Activated naive CD4-positive, alpha-beta T cell treated with anti-CD3 and anti-CD28 coated beads, Interleukin-2, amount 50 U/mL, for 72 hours (primary cell): ENCODE results near the gene SLC45A3. TPM values are rescaled to one million over a fixed set of nuclear protein-coding genes. Genes with fewer than 3 reads are reported as not detected.

ENCODE experiments used
- ATAC-seq, 2 donors: fragments of 150-1000 bp; cut with Tn5 transposase; 2 replicates each; pipeline ENCODE4 v1.10.0; 2021; ENCODE audit warnings: mild to moderate bottlenecking in 2 of 2, moderate library complexity in 2 of 2
- DNase-seq, 2 donors: peaks; one replicate each; pipeline ENCODE4 v3.0.0; 2021 to 2022; ENCODE audit warnings: low spot score in 2 of 2
- H3K27ac Mint-ChIP-seq, 2 donors: one replicate each; pipeline ENCODE4 v1.8.0; 2022; ENCODE audit warnings: mild to moderate bottlenecking in 2 of 2, mixed read lengths in 2 of 2
- H3K36me3 Mint-ChIP-seq, 2 donors: one replicate each; pipeline ENCODE4 v1.8.0; 2022; ENCODE audit warnings: mixed read lengths in 2 of 2
- H3K9me3 Mint-ChIP-seq, 2 donors: one replicate each; pipeline ENCODE4 v1.8.0; 2022; ENCODE audit warnings: mixed read lengths in 2 of 2
- total RNA-seq, 2 donors: library from RNA; stranded (reverse); gene quantifications; one replicate each; pipeline ENCODE4 v1.2.3, GENCODE V29; 2022

SLC45A3 gene
- total RNA-seq, 2 donors from 2014 or later = 0.57 to 1.1 TPM

- ATAC-seq (no peak), DNase-seq (no peak)
- Mint-ChIP-seq H3K9me3 (no peaks in the 10 kb centered on the region), H3K27ac (no peak overlapping the region), H3K36me3 (no peaks in the 10 kb centered on the region)
These were observed 1.8 kb downstream of the SLC45A3 start for GRCh38 chr1:205678286-205679111.

GRCh38 chr1:205677167-205677566 lies 3.1 kb downstream of the SLC45A3 start:
- Mint-ChIP-seq H3K36me3 (no peaks in the 10 kb centered on the region), H3K27ac (no peak overlapping the region), H3K9me3 (no peaks in the 10 kb centered on the region)
- DNase-seq (no peak), ATAC-seq (no peak)

GRCh38 chr1:205676597-205676996 lies 3.7 kb downstream of the SLC45A3 start:
- no peak for DNase-seq
- no peak for ATAC-seq
- no peaks in the 10 kb centered on the region for H3K9me3 Mint-ChIP-seq
- H3K27ac Mint-ChIP-seq = no peak overlapping the region
- H3K36me3 Mint-ChIP-seq = no peaks in the 10 kb centered on the region

- H3K36me3 Mint-ChIP-seq = no peaks in the 10 kb centered on the region
- ATAC-seq (no peak), DNase-seq (no peak)
- no peak overlapping the region for H3K27ac Mint-ChIP-seq
- no peaks in the 10 kb centered on the region for H3K9me3 Mint-ChIP-seq
These were observed 4.3 kb downstream of the SLC45A3 start for GRCh38 chr1:205676002-205676401.

GRCh38 chr1:205675247-205675646 lies 5.1 kb downstream of the SLC45A3 start:
- H3K9me3 Mint-ChIP-seq = no peaks in the 10 kb centered on the region
- H3K36me3 Mint-ChIP-seq = no peaks in the 10 kb centered on the region
- DNase-seq (no peak), ATAC-seq (no peak)
- no peak overlapping the region for H3K27ac Mint-ChIP-seq

GRCh38 chr1:205672970-205673369 lies 7.3 kb downstream of the SLC45A3 start:
- H3K9me3 Mint-ChIP-seq = no peaks in the 10 kb centered on the region
- H3K36me3 Mint-ChIP-seq = no peaks in the 10 kb centered on the region
- H3K27ac Mint-ChIP-seq = no peak overlapping the region
- ATAC-seq (no peak), DNase-seq (no peak)

GRCh38 chr1:205672395-205672889 lies 7.9 kb downstream of the SLC45A3 start:
- H3K27ac Mint-ChIP-seq = no peak overlapping the region
- no peak for DNase-seq
- H3K9me3 Mint-ChIP-seq = no peaks in the 10 kb centered on the region
- no peak for ATAC-seq
- no peaks in the 10 kb centered on the region for H3K36me3 Mint-ChIP-seq

- no peak for DNase-seq
These were observed 9.5 kb downstream of the SLC45A3 start for GRCh38 chr1:205670611-205671430.

GRCh38 chr1:205670150-205670446 lies 10.2 kb downstream of the SLC45A3 start:
- ATAC-seq = no peak
- no peak for DNase-seq
- H3K27ac Mint-ChIP-seq = no peak overlapping the region
- H3K9me3 Mint-ChIP-seq = no peaks in the 10 kb centered on the region
- H3K36me3 Mint-ChIP-seq = no peaks in the 10 kb centered on the region

More at GRCh38 chr1:205670611-205671430, 9.5 kb downstream of the SLC45A3 start:
- Mint-ChIP-seq H3K9me3 (no peaks in the 10 kb centered on the region), H3K36me3 (no peaks in the 10 kb centered on the region), H3K27ac (no peak overlapping the region)
- ATAC-seq = no peak

- DNase-seq (no peak), ATAC-seq (no peak)
- H3K9me3 Mint-ChIP-seq = no peaks in the 10 kb centered on the region
- H3K36me3 Mint-ChIP-seq = no peaks in the 10 kb centered on the region
- no peak overlapping the region for H3K27ac Mint-ChIP-seq
These were observed 10.8 kb downstream of the SLC45A3 start for GRCh38 chr1:205669341-205670149.

- no peak for ATAC-seq
- Mint-ChIP-seq H3K27ac (no peak overlapping the region), H3K36me3 (no peaks in the 10 kb centered on the region), H3K9me3 (no peaks in the 10 kb centered on the region)
- DNase-seq = no peak
These were observed 11.4 kb downstream of the SLC45A3 start for GRCh38 chr1:205668951-205669340.

- Mint-ChIP-seq H3K9me3 (no peaks in the 10 kb centered on the region), H3K27ac (no peak overlapping the region), H3K36me3 (no peaks in the 10 kb centered on the region)
- ATAC-seq (no peak), DNase-seq (no peak)
These were observed 12.2 kb downstream of the SLC45A3 start for GRCh38 chr1:205667909-205668643.

- DNase-seq = no peak
- H3K9me3 Mint-ChIP-seq = no peaks in the 10 kb centered on the region
- ATAC-seq = no peak
- H3K27ac Mint-ChIP-seq = no peak overlapping the region
- no peaks in the 10 kb centered on the region for H3K36me3 Mint-ChIP-seq
These were observed 13.7 kb downstream of the SLC45A3 start for GRCh38 chr1:205666372-205667166.

- Mint-ChIP-seq H3K9me3 (no peaks in the 10 kb centered on the region), H3K27ac (peak overlapping the region in 1 of 2 donors; percentile 15), H3K36me3 (no peaks in the 10 kb centered on the region)
- no peak for DNase-seq
- no peak for ATAC-seq
These were observed 14.9 kb downstream of the SLC45A3 start for GRCh38 chr1:205665201-205666045.
